Stimulated activated CD4-positive, alpha-beta T cell treated with anti-CD3 and anti-CD28 coated beads, Interleukin-4, amount 100 ng/mL, for 48 hours (primary cell): Measurements from ENCODE around the gene ATP6V0A1.
A peak's percentile ranks its signal among the peaks of the same experiment; 100 is the strongest.
"Not testable (repeated sequence)": the region's sequence is repeated elsewhere in the genome, so short reads cannot be mapped to it uniquely, and the experiment has no call there.

ENCODE experiments used
- DNase-seq, 2 donors: peaks; one replicate each; pipeline ENCODE4 v3.0.0-alpha.2; 2020; ENCODE audit warnings: low read depth in 2 of 2

Gene ATP6V0A1

GRCh38 chr17:42476411-42476810 is 17.7 kb downstream of the ATP6V0A1 start:
- no peak for DNase-seq

- no peak for DNase-seq
Measured at GRCh38 chr17:42477173-42477572, 18.5 kb downstream of the ATP6V0A1 start.

GRCh38 chr17:42477824-42478223 is 19.1 kb downstream of the ATP6V0A1 start:
- not testable (repeated sequence) for DNase-seq

GRCh38 chr17:42484304-42484703 is 25.6 kb downstream of the ATP6V0A1 start:
- peak; percentile 55 to 66 for DNase-seq

- no peak for DNase-seq
Measured at GRCh38 chr17:42485680-42486079, 27.0 kb downstream of the ATP6V0A1 start.

DNA sequence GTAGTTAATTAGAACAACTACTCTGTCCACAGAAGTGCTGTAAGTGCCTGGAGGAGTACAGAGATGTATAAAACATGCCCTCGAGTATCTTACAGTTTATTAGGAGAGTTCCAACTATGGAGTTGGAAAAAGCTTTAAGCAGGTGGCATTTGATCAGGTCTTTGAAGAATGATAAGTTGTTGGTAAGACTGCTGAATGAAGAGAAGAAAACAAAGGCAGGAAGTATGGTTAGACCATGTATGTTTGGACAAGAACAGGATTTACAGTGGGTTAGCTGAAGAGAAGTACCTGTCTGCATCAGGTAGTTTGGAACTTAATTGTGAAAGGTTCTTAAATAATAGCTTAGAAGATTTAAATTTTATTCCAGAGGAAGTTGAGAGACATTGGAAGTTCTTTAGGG is 29.4 kb downstream of the ATP6V0A1 start:
- no peak for DNase-seq

GRCh38 chr17:42493319-42493718 is 34.6 kb downstream of the ATP6V0A1 start:
- no peak for DNase-seq

- DNase-seq = no peak
Measured at GRCh38 chr17:42494673-42495072, 36.0 kb downstream of the ATP6V0A1 start.

DNA sequence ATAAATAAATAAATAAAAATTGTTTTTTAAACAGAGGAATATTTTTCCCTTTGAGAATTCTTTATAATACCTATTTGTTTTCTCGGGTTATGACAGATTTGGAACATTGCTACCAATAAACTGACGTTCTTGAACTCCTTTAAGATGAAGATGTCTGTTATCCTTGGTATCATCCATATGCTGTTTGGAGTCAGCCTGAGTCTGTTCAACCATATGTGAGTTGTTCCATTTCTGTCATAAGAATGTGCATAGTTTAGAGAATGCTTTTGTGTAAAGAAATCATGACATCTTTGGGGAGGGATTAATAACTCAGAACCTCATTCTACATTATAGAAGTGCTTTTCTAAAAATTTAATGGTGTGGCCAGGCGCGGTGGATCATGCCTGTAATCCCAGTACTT is 40.1 kb downstream of the ATP6V0A1 start:
- DNase-seq = no peak

DNA sequence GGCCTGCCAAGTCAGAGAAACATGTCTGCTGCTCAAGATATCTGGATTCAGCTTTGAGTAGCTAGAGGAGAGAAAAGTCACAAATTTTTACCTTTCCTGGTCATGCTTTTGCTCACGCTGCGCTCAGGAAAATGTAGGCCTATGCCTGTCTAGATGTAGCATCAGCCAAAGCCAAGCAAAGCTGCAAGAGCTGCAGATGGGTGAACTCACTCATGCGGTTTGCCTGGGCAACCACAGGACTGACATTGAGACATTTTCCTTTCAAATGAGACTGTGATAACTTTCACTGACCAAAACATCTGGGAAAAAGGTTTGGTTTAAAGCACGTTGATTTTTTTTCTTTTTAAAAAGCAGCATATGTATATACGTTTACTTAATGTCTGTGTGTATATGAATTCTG is 43.4 kb downstream of the ATP6V0A1 start:
- DNase-seq = no peak

GRCh38 chr17:42502926-42503325 is 44.2 kb downstream of the ATP6V0A1 start:
- DNase-seq = no peak

DNA sequence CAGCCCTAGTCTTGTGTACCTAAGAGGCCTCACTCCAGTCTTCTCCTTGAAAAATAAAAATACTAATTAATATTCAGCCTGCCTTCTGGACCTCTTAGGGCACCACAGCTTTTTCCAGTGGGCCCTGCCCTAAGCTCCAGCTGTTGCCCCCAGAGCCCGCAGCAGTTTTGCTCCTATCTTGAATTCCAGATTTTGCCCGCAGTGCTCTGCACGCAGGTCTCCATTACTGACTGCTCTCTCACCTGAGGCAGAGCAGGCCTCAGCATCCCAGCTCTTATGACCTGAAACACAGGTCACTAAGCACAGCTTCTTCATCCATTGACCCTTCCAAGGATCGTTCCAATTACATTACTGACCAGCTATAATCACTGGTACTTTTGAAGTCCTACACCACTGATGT is 49.0 kb downstream of the ATP6V0A1 start:
- DNase-seq = no peak

GRCh38 chr17:42508426-42509165 is 49.9 kb downstream of the ATP6V0A1 start:
- DNase-seq = no peak

GRCh38 chr17:42509409-42509808 is 50.7 kb downstream of the ATP6V0A1 start:
- no peak for DNase-seq

DNA sequence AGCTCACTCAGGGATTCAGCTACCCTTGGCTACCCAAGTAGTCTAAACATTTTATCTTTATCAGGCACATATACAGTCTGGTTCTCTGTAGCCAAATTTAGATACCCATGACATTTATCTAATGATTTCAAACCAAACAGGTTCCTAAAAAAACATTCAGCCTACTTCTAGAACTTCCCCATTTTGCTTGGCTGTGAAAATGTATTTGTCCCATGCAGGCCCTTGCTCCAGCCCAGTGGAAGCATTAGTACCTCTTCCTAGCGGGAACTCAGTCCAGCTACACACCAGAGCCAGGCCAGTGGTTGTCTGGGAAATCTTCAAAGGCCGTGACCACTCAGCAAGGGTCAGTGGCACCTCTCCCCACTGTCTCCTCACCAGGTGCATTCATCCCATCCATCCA is 51.2 kb downstream of the ATP6V0A1 start:
- DNase-seq = no peak

DNA sequence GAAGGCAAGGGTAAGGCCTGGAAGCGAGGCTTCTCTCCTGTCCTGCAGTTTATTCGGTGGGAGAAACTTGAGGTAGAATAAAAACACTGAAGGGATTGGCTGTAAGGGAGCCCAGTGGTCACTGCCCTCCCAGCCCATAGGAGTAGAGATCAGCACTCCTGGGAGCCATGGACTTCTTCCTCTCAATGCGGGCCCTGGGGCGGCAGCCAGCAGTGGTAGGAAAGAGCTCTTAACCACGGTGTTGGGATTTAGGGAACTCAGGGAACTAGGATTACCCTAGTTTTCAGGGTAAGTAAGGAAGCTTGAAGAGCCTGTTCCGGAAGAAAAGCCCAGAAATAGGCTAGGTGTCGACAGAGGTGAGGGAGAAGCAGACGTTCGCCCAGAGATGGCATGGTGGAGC is 53.6 kb downstream of the ATP6V0A1 start:
- DNase-seq = no peak

GRCh38 chr17:42512733-42513251 is 54.1 kb downstream of the ATP6V0A1 start:
- no peak for DNase-seq

DNA sequence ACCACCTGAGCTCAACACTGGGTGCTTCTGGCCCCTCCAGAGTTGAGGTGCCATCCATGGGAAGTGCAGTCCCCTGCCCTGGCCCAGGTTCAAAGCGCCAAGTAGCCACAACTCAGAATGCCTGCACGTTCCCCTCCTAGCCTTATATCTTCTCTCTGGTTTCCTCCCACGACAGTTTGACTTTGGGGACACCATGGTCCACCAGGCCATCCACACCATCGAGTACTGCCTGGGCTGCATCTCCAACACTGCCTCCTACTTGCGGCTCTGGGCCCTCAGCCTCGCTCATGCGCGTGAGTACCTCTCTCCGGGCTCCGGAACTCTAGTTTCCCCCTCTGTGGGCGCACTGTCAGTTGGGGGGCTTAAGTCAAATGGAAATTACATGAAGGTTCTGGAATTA is 55.0 kb downstream of the ATP6V0A1 start:
- no peak for DNase-seq

- no peak for DNase-seq
Measured at GRCh38 chr17:42514279-42514678, 55.6 kb downstream of the ATP6V0A1 start.

GRCh38 chr17:42514867-42515266 is 56.2 kb downstream of the ATP6V0A1 start:
- no peak for DNase-seq

- peak; percentile 69 to 87 for DNase-seq
Measured at GRCh38 chr17:42517516-42517915, 58.8 kb downstream of the ATP6V0A1 start.

GRCh38 chr17:42518046-42518754 is 59.5 kb downstream of the ATP6V0A1 start:
- DNase-seq = no peak
